HEK293 (cell line): Measurements from ENCODE around the gene DOCK7.

Source experiments
- CTCF ChIP-seq: fragments of 450-650 bp; formaldehyde crosslinking; IDR thresholded peaks from 2 replicates; pipeline ENCODE4 v1.5.1; 2016; ENCODE audit warnings: missing biosample characterization, missing genetic modification characterization
- GLI2 ChIP-seq: fragments of 450-650 bp; formaldehyde crosslinking; IDR thresholded peaks from 2 replicates; pipeline ENCODE4; 2017; ENCODE audit warnings: missing biosample characterization, missing genetic modification characterization, low read depth, borderline replicate concordance
- HOXC10 ChIP-seq: sonication (generic); formaldehyde crosslinking; IDR thresholded peaks from 2 replicates; pipeline ENCODE4 v1.8.1; 2023; ENCODE audit warnings: mild to moderate bottlenecking, missing genetic modification reagents
- PRDM10 ChIP-seq: fragments of 450-650 bp; formaldehyde crosslinking; IDR thresholded peaks from 2 replicates; pipeline ENCODE4 v1.5.1; 2016; ENCODE audit warnings: missing biosample characterization, missing genetic modification characterization
- SETDB1 ChIP-seq: IDR thresholded peaks from one replicate; pipeline ENCODE4 v1.6.1; 2017; ENCODE audit warnings: mild to moderate bottlenecking, low read length, moderate library complexity, mixed read lengths; ENCODE audit not compliant: insufficient read length
- ZBTB1 ChIP-seq: fragments of 450-650 bp; formaldehyde crosslinking; IDR thresholded peaks from 2 replicates; pipeline ENCODE4 v1.5.1; 2016; ENCODE audit warnings: missing biosample characterization, missing genetic modification characterization
- ZNF529 ChIP-seq: fragments of 450-650 bp; formaldehyde crosslinking; IDR thresholded peaks from 2 replicates; pipeline ENCODE4 v1.5.1; 2017; ENCODE audit warnings: missing genetic modification characterization, missing biosample characterization; ENCODE audit not compliant: insufficient replicate concordance
- ZNF571 ChIP-seq: fragments of 450-650 bp; formaldehyde crosslinking; IDR thresholded peaks from 2 replicates; pipeline ENCODE4 v1.5.0; 2017; ENCODE audit warnings: missing biosample characterization, missing genetic modification characterization
- ZNF791 ChIP-seq: fragments of 450-650 bp; formaldehyde crosslinking; IDR thresholded peaks from 2 replicates; pipeline ENCODE4 v1.5.1; 2016; ENCODE audit warnings: missing biosample characterization, missing genetic modification characterization
- TF ChIP-seq, protein P1 (sequence below): fragments of 450-650 bp; formaldehyde crosslinking; IDR thresholded peaks from 2 replicates; pipeline ENCODE4 v1.5.1; 2016; ENCODE audit warnings: missing biosample characterization, missing genetic modification characterization, low read depth
- TF ChIP-seq, protein P2 (sequence below): sonication (generic); formaldehyde crosslinking; IDR thresholded peaks from 2 replicates; pipeline ENCODE4 v1.8.1; 2022; ENCODE audit warnings: mild to moderate bottlenecking, moderate library complexity, missing genetic modification reagents

GRCh38 chr1:62530516-62531154 lies 157.6 kb downstream of the DOCK7 start:
- TF ChIP-seq, protein P1, sequence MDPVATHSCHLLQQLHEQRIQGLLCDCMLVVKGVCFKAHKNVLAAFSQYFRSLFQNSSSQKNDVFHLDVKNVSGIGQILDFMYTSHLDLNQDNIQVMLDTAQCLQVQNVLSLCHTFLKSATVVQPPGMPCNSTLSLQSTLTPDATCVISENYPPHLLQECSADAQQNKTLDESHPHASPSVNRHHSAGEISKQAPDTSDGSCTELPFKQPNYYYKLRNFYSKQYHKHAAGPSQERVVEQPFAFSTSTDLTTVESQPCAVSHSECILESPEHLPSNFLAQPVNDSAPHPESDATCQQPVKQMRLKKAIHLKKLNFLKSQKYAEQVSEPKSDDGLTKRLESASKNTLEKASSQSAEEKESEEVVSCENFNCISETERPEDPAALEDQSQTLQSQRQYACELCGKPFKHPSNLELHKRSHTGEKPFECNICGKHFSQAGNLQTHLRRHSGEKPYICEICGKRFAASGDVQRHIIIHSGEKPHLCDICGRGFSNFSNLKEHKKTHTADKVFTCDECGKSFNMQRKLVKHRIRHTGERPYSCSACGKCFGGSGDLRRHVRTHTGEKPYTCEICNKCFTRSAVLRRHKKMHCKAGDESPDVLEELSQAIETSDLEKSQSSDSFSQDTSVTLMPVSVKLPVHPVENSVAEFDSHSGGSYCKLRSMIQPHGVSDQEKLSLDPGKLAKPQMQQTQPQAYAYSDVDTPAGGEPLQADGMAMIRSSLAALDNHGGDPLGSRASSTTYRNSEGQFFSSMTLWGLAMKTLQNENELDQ (tag by site-specific recombination) = no peak
- TF ChIP-seq ZBTB1 (tag by site-specific recombination) = no peak
- TF ChIP-seq GLI2 = no peak
- TF ChIP-seq ZNF791 (tag by site-specific recombination) = no peak
- TF ChIP-seq CTCF = peak; percentile 69
- TF ChIP-seq ZNF529 (tag by site-specific recombination) = no peak
- TF ChIP-seq, protein P2, sequence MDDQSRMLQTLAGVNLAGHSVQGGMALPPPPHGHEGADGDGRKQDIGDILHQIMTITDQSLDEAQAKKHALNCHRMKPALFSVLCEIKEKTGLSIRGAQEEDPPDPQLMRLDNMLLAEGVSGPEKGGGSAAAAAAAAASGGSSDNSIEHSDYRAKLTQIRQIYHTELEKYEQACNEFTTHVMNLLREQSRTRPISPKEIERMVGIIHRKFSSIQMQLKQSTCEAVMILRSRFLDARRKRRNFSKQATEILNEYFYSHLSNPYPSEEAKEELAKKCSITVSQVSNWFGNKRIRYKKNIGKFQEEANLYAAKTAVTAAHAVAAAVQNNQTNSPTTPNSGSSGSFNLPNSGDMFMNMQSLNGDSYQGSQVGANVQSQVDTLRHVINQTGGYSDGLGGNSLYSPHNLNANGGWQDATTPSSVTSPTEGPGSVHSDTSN = no peak
- TF ChIP-seq SETDB1 = no peak
- no peak for TF ChIP-seq PRDM10
- TF ChIP-seq HOXC10 (CRISPR knock-in tag) = no peak
- TF ChIP-seq ZNF571 = no peak
